NB4 (cell line): ENCODE data around the gene NTM.

Experiments
- DNase-seq: peaks from one replicate; pipeline ENCODE4 v3.0.0; 2010; ENCODE audit warnings: low read depth
- H3K4me3 ChIP-seq: one replicate; pipeline ENCODE4 v1.5.1; 2011; ENCODE audit warnings: mild to moderate bottlenecking, low read depth, low read length, moderate library complexity
- CTCF ChIP-seq: IDR thresholded peaks from one replicate; pipeline ENCODE4 v1.5.1; 2012; ENCODE audit warnings: low read depth, low read length
- MAX ChIP-seq: IDR thresholded peaks from 2 replicates; pipeline ENCODE4 v1.6.1; 2011; ENCODE audit warnings: low read depth, low read length
- MYC ChIP-seq: IDR thresholded peaks from 2 replicates; pipeline ENCODE4 v1.6.1; 2011; ENCODE audit warnings: low read depth, low read length
- POLR2A ChIP-seq: IDR thresholded peaks from 2 replicates; pipeline ENCODE4 v1.6.1; 2011; ENCODE audit warnings: mild to moderate bottlenecking; ENCODE audit not compliant: insufficient read length; ENCODE audit errors: extremely low read depth

Gene NTM

GRCh38 chr11:132278801-132279574 is 908.6 kb downstream of the NTM start:
- peak; percentile 37 for DNase-seq
- no peak overlapping the region for H3K4me3 ChIP-seq
- TF ChIP-seq POLR2A, result no peak
- peak; percentile 62 for TF ChIP-seq CTCF
- TF ChIP-seq MAX, result no peak
- no peak for TF ChIP-seq MYC

- no peak overlapping the region for H3K4me3 ChIP-seq
- no peak for DNase-seq
- TF ChIP-seq MYC (no peak), POLR2A (no peak), CTCF (no peak), MAX (no peak)
These were observed 913.6 kb downstream of the NTM start for GRCh38 chr11:132284048-132284447.

- TF ChIP-seq MAX (no peak), POLR2A (no peak), CTCF (no peak), MYC (no peak)
- no peak for DNase-seq
- H3K4me3 ChIP-seq, result no peak overlapping the region
These were observed 914.2 kb downstream of the NTM start for GRCh38 chr11:132284611-132285010.

- H3K4me3 ChIP-seq, result no peak overlapping the region
- TF ChIP-seq CTCF (no peak), MYC (no peak), POLR2A (no peak), MAX (no peak)
- DNase-seq, result no peak
These were observed 915.2 kb downstream of the NTM start for GRCh38 chr11:132285631-132286030.

GRCh38 chr11:132286106-132286505 is 915.7 kb downstream of the NTM start:
- DNase-seq, result no peak
- TF ChIP-seq MAX, result no peak
- TF ChIP-seq MYC, result no peak
- TF ChIP-seq CTCF, result no peak
- no peak for TF ChIP-seq POLR2A

More at GRCh38 chr11:132286106-132286505, 915.7 kb downstream of the NTM start:
- H3K4me3 ChIP-seq, result no peak overlapping the region
